Activated T-helper 1 cell treated with anti-CD3 and anti-CD28 coated beads, Interleukin-12 subunit alpha, Interleukin-12 subunit beta, Interleukin-2, Interleukin-4 antibody, amounts not matched to agents 30 ng/mL and 10 ng/mL and 1 ng/mL, durations not matched to agents 14 hours and 24 hours and 36 hours (primary cell): ENCODE data around the gene EFHC2. TPM values are rescaled to one million over a fixed set of nuclear protein-coding genes. Genes with fewer than 3 reads are reported as not detected.

Source experiments
- DNase-seq: peaks from one replicate; pipeline ENCODE4 v3.0.0; 2021; ENCODE audit warnings: low spot score
- H3K27ac Mint-ChIP-seq: one replicate; pipeline ENCODE4 v1.8.0; 2021; ENCODE audit warnings: mild to moderate bottlenecking, mixed read lengths
- H3K27me3 Mint-ChIP-seq: one replicate; pipeline ENCODE4 v1.8.0; 2022; ENCODE audit warnings: mild to moderate bottlenecking, moderate library complexity, mixed read lengths; ENCODE audit not compliant: insufficient read depth
- H3K36me3 Mint-ChIP-seq: one replicate; pipeline ENCODE4 v1.8.0; 2021; ENCODE audit warnings: low read depth, mixed read lengths
- H3K4me1 Mint-ChIP-seq: one replicate; pipeline ENCODE4 v1.8.0; 2021; ENCODE audit warnings: low read depth, mixed read lengths
- H3K4me3 Mint-ChIP-seq: one replicate; pipeline ENCODE4 v1.8.0; 2021; ENCODE audit warnings: mild to moderate bottlenecking, moderate library complexity, mixed read lengths
- H3K9me3 Mint-ChIP-seq: one replicate; pipeline ENCODE4 v1.8.0; 2021; ENCODE audit warnings: mixed read lengths
- intact Hi-C: fragments of 100-400 bp; cut with micrococcal nuclease; formaldehyde crosslinking; loops from one replicate; pipeline ENCODE4 v1.15.1; 2024
- total RNA-seq: library from RNA; stranded (reverse); gene quantifications from 2 replicates; pipeline ENCODE4 v1.2.3, GENCODE V29; 2022

EFHC2 gene
- total RNA-seq, 1 donor from 2014 or later = not detected

GRCh38 chrX:44319550-44319949, 23.9 kb downstream of the EFHC2 start:
- Mint-ChIP-seq H3K27me3 (no peaks in the 10 kb centered on the region), H3K4me3 (no peak overlapping the region), H3K36me3 (no peaks in the 10 kb centered on the region), H3K9me3 (no peaks in the 10 kb centered on the region), H3K27ac (no peak overlapping the region), H3K4me1 (peaks cover 2% of the 10 kb centered on the region)
- no peak for DNase-seq
- intact Hi-C loops = no loop called here

- Mint-ChIP-seq H3K36me3 (no peaks in the 10 kb centered on the region), H3K4me1 (peaks cover 9% of the 10 kb centered on the region), H3K4me3 (no peak overlapping the region), H3K27ac (no peak overlapping the region), H3K9me3 (no peaks in the 10 kb centered on the region), H3K27me3 (no peaks in the 10 kb centered on the region)
- no peak for DNase-seq
- intact Hi-C loops = no loop called here
Measured at GRCh38 chrX:44317181-44317580, 26.3 kb downstream of the EFHC2 start.

- H3K4me3 Mint-ChIP-seq = no peak overlapping the region
- H3K27me3 Mint-ChIP-seq = no peaks in the 10 kb centered on the region
- no peaks in the 10 kb centered on the region for H3K36me3 Mint-ChIP-seq
- H3K4me1 Mint-ChIP-seq = peaks cover 9% of the 10 kb centered on the region
- no peak for DNase-seq
- H3K27ac Mint-ChIP-seq = no peak overlapping the region
- intact Hi-C loops = no loop called here
- H3K9me3 Mint-ChIP-seq = no peaks in the 10 kb centered on the region
Measured at GRCh38 chrX:44314808-44315207, 28.7 kb downstream of the EFHC2 start.

- intact Hi-C loops = no loop called here
- no peak for DNase-seq
- no peaks in the 10 kb centered on the region for H3K9me3 Mint-ChIP-seq
- no peak overlapping the region for H3K4me3 Mint-ChIP-seq
- H3K27me3 Mint-ChIP-seq = no peaks in the 10 kb centered on the region
- H3K4me1 Mint-ChIP-seq = peaks cover 9% of the 10 kb centered on the region
- no peak overlapping the region for H3K27ac Mint-ChIP-seq
- H3K36me3 Mint-ChIP-seq = no peaks in the 10 kb centered on the region
Measured at GRCh38 chrX:44314259-44314734, 29.2 kb downstream of the EFHC2 start.

- DNase-seq = no peak
- Mint-ChIP-seq H3K9me3 (no peaks in the 10 kb centered on the region), H3K36me3 (no peaks in the 10 kb centered on the region), H3K27ac (no peak overlapping the region), H3K27me3 (no peaks in the 10 kb centered on the region), H3K4me1 (peaks cover 9% of the 10 kb centered on the region), H3K4me3 (no peak overlapping the region)
- intact Hi-C loops = no loop called here
Measured at GRCh38 chrX:44312421-44312820, 31.1 kb downstream of the EFHC2 start.

- Mint-ChIP-seq H3K4me1 (peaks cover 9% of the 10 kb centered on the region), H3K27me3 (no peaks in the 10 kb centered on the region), H3K4me3 (no peak overlapping the region), H3K36me3 (no peaks in the 10 kb centered on the region), H3K27ac (no peak overlapping the region), H3K9me3 (no peaks in the 10 kb centered on the region)
- intact Hi-C loops = no loop called here
- DNase-seq = no peak
Measured at GRCh38 chrX:44310227-44310626, 33.2 kb downstream of the EFHC2 start.

- peaks cover under 1% of the 10 kb centered on the region for H3K4me1 Mint-ChIP-seq
- H3K9me3 Mint-ChIP-seq = no peaks in the 10 kb centered on the region
- no peak overlapping the region for H3K27ac Mint-ChIP-seq
- H3K27me3 Mint-ChIP-seq = no peaks in the 10 kb centered on the region
- intact Hi-C loops = no loop called here
- H3K4me3 Mint-ChIP-seq = no peak overlapping the region
- DNase-seq = no peak
- H3K36me3 Mint-ChIP-seq = no peaks in the 10 kb centered on the region
Measured at GRCh38 chrX:44308869-44309268, 34.6 kb downstream of the EFHC2 start.

- intact Hi-C loops = no loop called here
- no peaks in the 10 kb centered on the region for H3K36me3 Mint-ChIP-seq
Measured at GRCh38 chrX:44306356-44306755, 37.1 kb downstream of the EFHC2 start.

GRCh38 chrX:44305921-44306320, 37.6 kb downstream of the EFHC2 start:
- Mint-ChIP-seq H3K9me3 (no peaks in the 10 kb centered on the region), H3K27me3 (no peaks in the 10 kb centered on the region), H3K27ac (no peak overlapping the region), H3K36me3 (no peaks in the 10 kb centered on the region), H3K4me1 (no peaks in the 10 kb centered on the region), H3K4me3 (no peak overlapping the region)
- no peak for DNase-seq
- intact Hi-C loops = no loop called here

More at GRCh38 chrX:44306356-44306755, 37.1 kb downstream of the EFHC2 start:
- no peak overlapping the region for H3K4me3 Mint-ChIP-seq
- H3K4me1 Mint-ChIP-seq = no peaks in the 10 kb centered on the region
- no peaks in the 10 kb centered on the region for H3K9me3 Mint-ChIP-seq
- H3K27ac Mint-ChIP-seq = no peak overlapping the region
- DNase-seq = no peak
- no peaks in the 10 kb centered on the region for H3K27me3 Mint-ChIP-seq

- Mint-ChIP-seq H3K9me3 (no peaks in the 10 kb centered on the region), H3K4me1 (no peaks in the 10 kb centered on the region), H3K27ac (no peak overlapping the region), H3K4me3 (no peak overlapping the region), H3K27me3 (no peaks in the 10 kb centered on the region), H3K36me3 (no peaks in the 10 kb centered on the region)
- DNase-seq = no peak
- intact Hi-C loops = no loop called here
Measured at GRCh38 chrX:44303119-44303518, 40.4 kb downstream of the EFHC2 start.

- Mint-ChIP-seq H3K9me3 (no peaks in the 10 kb centered on the region), H3K4me3 (no peak overlapping the region), H3K27ac (no peak overlapping the region), H3K27me3 (no peaks in the 10 kb centered on the region), H3K4me1 (no peaks in the 10 kb centered on the region), H3K36me3 (no peaks in the 10 kb centered on the region)
- intact Hi-C loops = no loop called here
- DNase-seq = no peak
Measured at GRCh38 chrX:44299177-44299576, 44.3 kb downstream of the EFHC2 start.

GRCh38 chrX:44291468-44292092, 51.9 kb downstream of the EFHC2 start:
- intact Hi-C loops = no loop called here
- no peak overlapping the region for H3K27ac Mint-ChIP-seq
- no peaks in the 10 kb centered on the region for H3K27me3 Mint-ChIP-seq
- H3K36me3 Mint-ChIP-seq = no peaks in the 10 kb centered on the region
- DNase-seq = no peak
- no peak overlapping the region for H3K4me3 Mint-ChIP-seq
- H3K9me3 Mint-ChIP-seq = no peaks in the 10 kb centered on the region
- no peaks in the 10 kb centered on the region for H3K4me1 Mint-ChIP-seq

GRCh38 chrX:44290718-44291117, 52.8 kb downstream of the EFHC2 start:
- intact Hi-C loops = no loop called here
- Mint-ChIP-seq H3K4me1 (no peaks in the 10 kb centered on the region), H3K36me3 (no peaks in the 10 kb centered on the region), H3K27ac (no peak overlapping the region), H3K27me3 (no peaks in the 10 kb centered on the region), H3K4me3 (no peak overlapping the region), H3K9me3 (no peaks in the 10 kb centered on the region)
- DNase-seq = no peak

- Mint-ChIP-seq H3K4me1 (no peaks in the 10 kb centered on the region), H3K27me3 (no peaks in the 10 kb centered on the region), H3K36me3 (no peaks in the 10 kb centered on the region), H3K4me3 (no peak overlapping the region), H3K9me3 (no peaks in the 10 kb centered on the region), H3K27ac (no peak overlapping the region)
- no peak for DNase-seq
- intact Hi-C loops = no loop called here
Measured at GRCh38 chrX:44282753-44283152, 60.7 kb downstream of the EFHC2 start.
